Measurements from ENCODE around the gene ATXN10.

ATXN10 gene

GRCh38 chr22:45763236-45763624 lies 91.6 kb downstream of the ATXN10 start:
- no peak for DNase-seq

- no peak for DNase-seq
Measured at GRCh38 chr22:45768490-45768889, 96.9 kb downstream of the ATXN10 start.

- DNase-seq, result no peak
Measured at GRCh38 chr22:45769569-45770210, 98.1 kb downstream of the ATXN10 start.

GRCh38 chr22:45770506-45770905 lies 98.9 kb downstream of the ATXN10 start:
- no peak for DNase-seq

- no peak for DNase-seq
Measured at GRCh38 chr22:45771057-45771456, 99.4 kb downstream of the ATXN10 start.

- DNase-seq, result no peak
Measured at GRCh38 chr22:45771711-45772110, 100.1 kb downstream of the ATXN10 start.

- DNase-seq, result no peak
Measured at GRCh38 chr22:45772743-45773142, 101.1 kb downstream of the ATXN10 start.

- no peak for DNase-seq
Measured at GRCh38 chr22:45774001-45774670, 102.5 kb downstream of the ATXN10 start.

GRCh38 chr22:45775062-45775461 lies 103.4 kb downstream of the ATXN10 start:
- no peak for DNase-seq

- no peak for DNase-seq
Measured at GRCh38 chr22:45775569-45776312, 104.1 kb downstream of the ATXN10 start.

GRCh38 chr22:45776313-45776585 lies 104.6 kb downstream of the ATXN10 start:
- DNase-seq, result no peak

- DNase-seq, result no peak
Measured at GRCh38 chr22:45777046-45777851, 105.6 kb downstream of the ATXN10 start.

GRCh38 chr22:45777852-45778375 lies 106.3 kb downstream of the ATXN10 start:
- no peak for DNase-seq

- no peak for DNase-seq
Measured at GRCh38 chr22:45781459-45781858, 109.8 kb downstream of the ATXN10 start.

- DNase-seq, result no peak
Measured at GRCh38 chr22:45781966-45782365, 110.3 kb downstream of the ATXN10 start.

- DNase-seq, result no peak
Measured at GRCh38 chr22:45783021-45783420, 111.4 kb downstream of the ATXN10 start.

GRCh38 chr22:45783690-45784089 lies 112.1 kb downstream of the ATXN10 start:
- DNase-seq, result no peak

GRCh38 chr22:45784357-45785277 lies 113.0 kb downstream of the ATXN10 start:
- DNase-seq, result no peak

- no peak for DNase-seq
Measured at GRCh38 chr22:45785458-45785857, 113.8 kb downstream of the ATXN10 start.

- no peak for DNase-seq
Measured at GRCh38 chr22:45786726-45787125, 115.1 kb downstream of the ATXN10 start.

GRCh38 chr22:45787759-45788158 lies 116.1 kb downstream of the ATXN10 start:
- no peak for DNase-seq

- DNase-seq, result no peak
Measured at GRCh38 chr22:45788522-45788921, 116.9 kb downstream of the ATXN10 start.

All from activated gamma-delta T cell (primary cell).